ENCODE results near the gene CLIP2.
"Not testable (repeated sequence)": the region's sequence is repeated elsewhere in the genome, so short reads cannot be mapped to it uniquely, and the experiment has no call there.

GRCh38 chr7:74414595-74415333 lies 125.6 kb downstream of the CLIP2 start:
- not testable (repeated sequence) for TF ChIP-seq POLR2A (IDR thresholded peaks at IDR 0.05; ENCODE audit: low read depth, low read length); TAF1 (IDR thresholded peaks at IDR 0.05; ENCODE audit: borderline replicate concordance, low read depth, low read length); POLR2AphosphoS5 (IDR thresholded peaks at IDR 0.05; ENCODE audit: low read depth, low read length)

Measured in GM12892 (cell line).